Brain microvascular endothelial cell (primary cell): ENCODE data around the gene MYH8.

Source experiments
- DNase-seq: peaks from one replicate; pipeline ENCODE4 v3.0.0-alpha.2; 2020
- H3K27ac ChIP-seq: fragments of 250-450 bp; sonication (Bioruptor Pico); 2 replicates; pipeline ENCODE4 v1.5.1; 2020; ENCODE audit warnings: mild to moderate bottlenecking, moderate library complexity
- H3K27me3 ChIP-seq: fragments of 250-450 bp; sonication (Bioruptor Pico); replicated peaks from 2 replicates; pipeline ENCODE4 v1.5.1; 2020; ENCODE audit warnings: mild to moderate bottlenecking
- H3K36me3 ChIP-seq: fragments of 250-450 bp; sonication (Bioruptor Pico); replicated peaks from 2 replicates; pipeline ENCODE4 v1.5.1; 2020; ENCODE audit warnings: mild to moderate bottlenecking
- H3K4me3 ChIP-seq: 2 replicates; pipeline ENCODE4 v1.5.1; 2011; ENCODE audit warnings: low read depth, mild to moderate bottlenecking, control low read depth, low read length, moderate library complexity
- in situ Hi-C: cut with HindIII; loops from 2 replicates; pipeline ENCODE4 v1.10.0; 2017; ENCODE audit warnings: low sequenced_read_pairs, low pct_ligation_motif_present
- TF ChIP-seq, protein P1 (sequence below): IDR thresholded peaks from 2 replicates; pipeline ENCODE4 v1.5.1; 2011; ENCODE audit warnings: low read depth, mild to moderate bottlenecking, moderate library complexity, low read length, control low read depth, inconsistent platforms; ENCODE audit errors: missing control alignments

The MYH8 gene

DNA sequence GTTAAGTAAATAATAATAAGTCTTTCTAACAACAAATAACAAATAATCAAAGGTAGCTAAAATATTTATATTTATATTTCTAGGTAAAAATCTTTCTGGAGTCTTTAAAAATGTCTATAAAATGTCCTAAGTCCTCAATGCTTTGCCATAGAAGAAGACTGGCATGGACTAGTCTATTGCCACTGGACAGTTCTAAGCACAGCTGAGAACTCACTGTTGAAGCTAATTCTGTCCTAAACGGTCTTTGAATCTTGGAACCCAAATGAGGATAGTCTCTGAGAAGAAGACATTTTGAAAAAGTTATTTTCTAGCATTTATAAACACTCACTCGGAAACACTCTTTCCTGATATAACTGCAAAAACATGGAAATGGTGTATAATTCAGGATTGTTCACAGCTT is 539 bp downstream of the MYH8 start:
- in situ Hi-C loops = no loop called here
- Histone ChIP-seq H3K36me3 (no peaks in the 10 kb centered on the region), H3K27me3 (no peaks in the 10 kb centered on the region), H3K4me3 (no peak overlapping the region), H3K27ac (no peak overlapping the region)
- no peak for DNase-seq
- TF ChIP-seq, protein P1, sequence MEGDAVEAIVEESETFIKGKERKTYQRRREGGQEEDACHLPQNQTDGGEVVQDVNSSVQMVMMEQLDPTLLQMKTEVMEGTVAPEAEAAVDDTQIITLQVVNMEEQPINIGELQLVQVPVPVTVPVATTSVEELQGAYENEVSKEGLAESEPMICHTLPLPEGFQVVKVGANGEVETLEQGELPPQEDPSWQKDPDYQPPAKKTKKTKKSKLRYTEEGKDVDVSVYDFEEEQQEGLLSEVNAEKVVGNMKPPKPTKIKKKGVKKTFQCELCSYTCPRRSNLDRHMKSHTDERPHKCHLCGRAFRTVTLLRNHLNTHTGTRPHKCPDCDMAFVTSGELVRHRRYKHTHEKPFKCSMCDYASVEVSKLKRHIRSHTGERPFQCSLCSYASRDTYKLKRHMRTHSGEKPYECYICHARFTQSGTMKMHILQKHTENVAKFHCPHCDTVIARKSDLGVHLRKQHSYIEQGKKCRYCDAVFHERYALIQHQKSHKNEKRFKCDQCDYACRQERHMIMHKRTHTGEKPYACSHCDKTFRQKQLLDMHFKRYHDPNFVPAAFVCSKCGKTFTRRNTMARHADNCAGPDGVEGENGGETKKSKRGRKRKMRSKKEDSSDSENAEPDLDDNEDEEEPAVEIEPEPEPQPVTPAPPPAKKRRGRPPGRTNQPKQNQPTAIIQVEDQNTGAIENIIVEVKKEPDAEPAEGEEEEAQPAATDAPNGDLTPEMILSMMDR = no peak

DNA sequence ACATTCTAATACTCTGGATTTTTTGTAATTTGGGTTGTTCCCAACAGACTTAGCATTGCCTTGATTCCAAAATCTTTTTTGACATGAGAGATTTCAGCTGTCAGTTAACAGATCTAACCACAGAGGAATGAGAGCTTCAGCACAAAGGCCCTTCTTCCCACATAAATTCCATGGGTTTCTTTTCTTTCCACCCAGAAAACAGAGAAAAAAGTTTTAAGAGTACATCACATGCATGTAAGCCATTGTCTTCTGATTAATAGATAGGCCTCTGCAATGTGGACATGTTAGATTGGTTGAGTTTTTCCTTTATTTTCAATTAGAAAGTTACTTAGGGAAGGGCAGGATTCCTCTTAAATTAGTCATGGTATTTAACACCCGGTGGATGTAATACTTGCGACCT is 939 bp downstream of the MYH8 start:
- DNase-seq = no peak
- Histone ChIP-seq H3K27ac (no peak overlapping the region), H3K4me3 (no peak overlapping the region), H3K27me3 (no peaks in the 10 kb centered on the region), H3K36me3 (no peaks in the 10 kb centered on the region)
- TF ChIP-seq, protein P1 = no peak
- in situ Hi-C loops = no loop called here

DNA sequence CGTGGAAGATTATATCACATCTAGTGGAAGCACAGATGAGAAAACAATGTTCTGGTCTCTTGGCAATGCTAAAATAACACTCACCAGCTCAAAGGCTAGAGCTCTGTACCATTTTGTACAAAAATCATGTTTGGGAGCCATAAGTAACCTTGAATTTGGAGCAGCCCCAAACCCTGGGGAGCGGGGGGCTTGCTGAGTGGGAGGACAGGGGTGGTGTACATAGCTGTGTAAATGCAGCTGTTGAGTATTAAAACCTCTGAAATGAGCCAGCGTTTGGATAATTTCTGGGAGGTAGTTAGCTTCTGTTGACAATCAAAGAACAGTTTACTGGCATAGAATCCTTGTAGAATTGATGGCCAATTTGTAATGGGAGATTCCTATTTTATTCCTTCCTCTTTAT is 4.3 kb downstream of the MYH8 start:
- H3K4me3 ChIP-seq = no peak overlapping the region
- TF ChIP-seq, protein P1 = no peak
- no peak for DNase-seq
- H3K27me3 ChIP-seq = no peaks in the 10 kb centered on the region
- no peak overlapping the region for H3K27ac ChIP-seq
- no peaks in the 10 kb centered on the region for H3K36me3 ChIP-seq
- in situ Hi-C loops = no loop called here

DNA sequence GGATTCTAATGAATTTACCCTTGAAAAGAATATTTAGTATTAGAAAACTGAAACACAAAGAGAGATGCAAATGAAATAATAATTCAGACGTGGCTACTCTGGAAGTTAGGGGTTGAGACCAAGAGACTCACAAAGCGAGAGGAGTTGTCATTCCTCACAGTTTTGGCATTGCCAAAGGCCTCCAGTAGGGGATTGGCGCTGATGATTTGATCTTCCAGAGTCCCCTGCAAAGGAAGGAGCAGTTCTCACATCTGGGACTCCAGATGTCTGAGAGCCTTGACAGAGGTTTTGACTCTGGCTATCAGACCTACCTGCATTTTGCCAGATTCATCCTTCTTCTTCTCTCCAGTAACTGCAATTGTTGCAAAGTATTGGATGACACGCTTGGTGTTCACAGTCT is 6.6 kb downstream of the MYH8 start:
- Histone ChIP-seq H3K27me3 (no peaks in the 10 kb centered on the region), H3K27ac (no peak overlapping the region), H3K4me3 (no peak overlapping the region), H3K36me3 (no peaks in the 10 kb centered on the region)
- no peak for DNase-seq
- in situ Hi-C loops = no loop called here
- TF ChIP-seq, protein P1 = no peak

DNA sequence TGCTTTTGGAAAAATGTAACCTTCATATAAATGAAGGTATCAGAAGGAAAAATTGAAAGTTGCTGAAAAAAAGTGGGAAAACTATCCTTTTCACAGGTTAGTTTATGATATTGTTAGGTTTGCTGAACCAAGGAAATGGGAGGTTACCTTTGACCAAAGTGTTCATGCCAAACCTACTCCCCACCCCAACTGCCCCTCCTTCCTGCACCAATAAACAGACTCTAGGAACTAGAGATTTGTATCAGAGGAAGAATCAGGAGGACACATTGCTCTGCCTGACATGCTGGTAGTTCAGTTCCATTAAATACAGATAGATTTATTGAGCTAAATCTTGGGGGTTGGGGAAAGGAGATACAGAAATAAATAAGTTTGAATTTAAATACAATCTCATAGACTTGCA is 18.2 kb downstream of the MYH8 start:
- H3K4me3 ChIP-seq = no peak overlapping the region
- H3K36me3 ChIP-seq = no peaks in the 10 kb centered on the region
- DNase-seq = no peak
- no peak overlapping the region for H3K27ac ChIP-seq
- H3K27me3 ChIP-seq = no peaks in the 10 kb centered on the region
- TF ChIP-seq, protein P1 = no peak
- in situ Hi-C loops = no loop called here

DNA sequence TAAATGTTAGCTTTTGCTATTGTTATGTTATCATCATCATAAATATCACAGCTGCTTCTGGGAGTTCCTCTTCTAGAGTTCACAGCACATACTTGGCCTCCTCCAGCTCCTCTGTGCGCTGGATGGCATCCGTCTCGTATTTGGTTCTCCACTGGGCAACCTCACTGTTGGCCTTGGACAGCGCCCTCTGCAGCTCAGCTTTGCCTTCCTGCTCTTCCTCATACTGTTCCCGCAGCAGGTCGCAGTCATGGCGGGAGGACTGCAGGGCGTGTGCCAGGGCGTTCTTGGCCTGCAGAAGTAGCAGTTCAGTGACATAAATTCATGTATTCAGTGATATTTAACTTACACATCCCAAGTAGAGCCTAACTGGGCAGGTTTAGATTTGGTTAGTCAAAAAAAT is 23.4 kb downstream of the MYH8 start:
- Histone ChIP-seq H3K4me3 (no peak overlapping the region), H3K36me3 (no peaks in the 10 kb centered on the region), H3K27ac (no peak overlapping the region), H3K27me3 (no peaks in the 10 kb centered on the region)
- DNase-seq = no peak
- TF ChIP-seq, protein P1 = no peak
- in situ Hi-C loops = no loop called here
